Keratinocyte (primary cell): Measurements from ENCODE around the gene CD14. TPM values are rescaled to one million over a fixed set of nuclear protein-coding genes. Genes with fewer than 3 reads are reported as not detected.
A peak's percentile ranks its signal among the peaks of the same experiment; 100 is the strongest.

Source experiments
- DNase-seq: peaks from one replicate; pipeline ENCODE4 v3.0.0-alpha.2; 2011; ENCODE audit warnings: low read depth, missing footprints, low spot score
- FAIRE-seq: peaks from 2 replicates; lab custom pipeline; 2011; peaks lifted over from hg19 to GRCh38; lab: Jason Lieb, UNC
- H2AFZ ChIP-seq: 2 replicates; pipeline ENCODE4 v1.6.0; 2012; ENCODE audit warnings: low read length, control low read depth, inconsistent platforms; ENCODE audit not compliant: control insufficient read depth
- H3K27ac ChIP-seq: 2 replicates; pipeline ENCODE4 v1.5.1; 2011; ENCODE audit warnings: low read length; ENCODE audit not compliant: control insufficient read depth, insufficient read depth
- H3K27me3 ChIP-seq: 3 replicates; pipeline ENCODE4 v1.6.0; 2011; ENCODE audit warnings: low read length; ENCODE audit not compliant: control insufficient read depth, insufficient read depth; ENCODE audit errors: extremely low read depth
- H3K36me3 ChIP-seq, 2 experiments: 2 replicates in 1 of 2; 3 replicates in 1 of 2; pipeline ENCODE4 v1.5.1; 2011; ENCODE audit warnings: low read length in 2 of 2, mild to moderate bottlenecking in 1 of 2; ENCODE audit not compliant: control insufficient read depth in 2 of 2, insufficient read depth in 2 of 2; ENCODE audit errors: extremely low read depth in 1 of 2
- H3K4me1 ChIP-seq: 3 replicates; pipeline ENCODE4 v1.5.1; 2011; ENCODE audit warnings: low read length; ENCODE audit not compliant: control insufficient read depth, insufficient read depth; ENCODE audit errors: extremely low read depth
- H3K4me2 ChIP-seq: 3 replicates; pipeline ENCODE4 v1.6.0; 2011; ENCODE audit warnings: low read depth, low read length; ENCODE audit not compliant: control insufficient read depth, insufficient read depth; ENCODE audit errors: extremely low read depth
- H3K4me3 ChIP-seq, 3 experiments: fragments of 200-600 bp in 1 of 3; sonication (generic) in 1 of 3; 2 replicates in 2 of 3; 3 replicates in 1 of 3; pipeline ENCODE4 v1.5.1; 2011 to 2016; ENCODE audit warnings: low read length in 3 of 3, mild to moderate bottlenecking in 3 of 3, control low read depth in 2 of 3, inconsistent platforms in 1 of 3, low read depth in 1 of 3, mixed read lengths in 1 of 3, mixed run types in 1 of 3, moderate library complexity in 1 of 3; ENCODE audit not compliant: control insufficient read depth in 2 of 3, insufficient read depth in 2 of 3; ENCODE audit errors: extremely low read depth in 1 of 3
- H3K79me2 ChIP-seq: 2 replicates; pipeline ENCODE4 v1.6.0; 2012; ENCODE audit warnings: low read length; ENCODE audit not compliant: control insufficient read depth, insufficient read depth
- H3K9ac ChIP-seq: 3 replicates; pipeline ENCODE4 v1.6.0; 2011; ENCODE audit warnings: low read length; ENCODE audit not compliant: control insufficient read depth, insufficient read depth; ENCODE audit errors: extremely low read depth
- H3K9me1 ChIP-seq: 3 replicates; pipeline ENCODE4 v1.6.0; 2011; ENCODE audit warnings: low read length; ENCODE audit not compliant: control insufficient read depth, insufficient read depth; ENCODE audit errors: extremely low read depth
- H3K9me3 ChIP-seq: 2 replicates; pipeline ENCODE4 v1.5.1; 2012; ENCODE audit warnings: low read depth, low read length; ENCODE audit not compliant: control insufficient read depth
- H4K20me1 ChIP-seq: 3 replicates; pipeline ENCODE4 v1.6.0; 2011; ENCODE audit warnings: low read length; ENCODE audit not compliant: control insufficient read depth, insufficient read depth; ENCODE audit errors: extremely low read depth
- EZH2 ChIP-seq: IDR thresholded peaks from one replicate; pipeline ENCODE4 v1.6.1; 2012; ENCODE audit warnings: inconsistent platforms, mild to moderate bottlenecking, low read length, moderate library complexity
- dilution Hi-C: fragments of 300-500 bp; cut with MboI; formaldehyde crosslinking; loops from one replicate; pipeline ENCODE4 v1.7.0; 2020; ENCODE audit warnings: low sequenced_read_pairs; ENCODE audit not compliant: extremely low pct_ligation_motif_present
- polyA plus RNA-seq, 5 experiments: library from polyadenylated mRNA; depleted of rRNA in 3 of 5; stranded (reverse) in 3 of 5; stranded (forward) in 1 of 5; unstranded in 1 of 5; fragments of >200 nt; gene quantifications; 1 replicate in 1 of 5; 2 replicates in 3 of 5; 3 replicates in 1 of 5; pipeline versions ENCODE4 v1.2.1 to v1.2.3, GENCODE V29; 2011 to 2012; ENCODE audit warnings: missing spikeins in 2 of 5, low read depth in 1 of 5, low replicate concordance in 1 of 5
- TF ChIP-seq, protein P1 (sequence below), 3 experiments: IDR thresholded peaks in 1 of 3; conservative IDR thresholded peaks in 1 of 3; optimal IDR thresholded peaks in 1 of 3; 2 replicates in 2 of 3; 3 replicates in 1 of 3; pipeline versions ENCODE3 to v1.5.1; 2011; ENCODE audit warnings: low read length in 3 of 3, mild to moderate bottlenecking in 3 of 3, moderate library complexity in 2 of 3, control low read depth in 1 of 3, inconsistent platforms in 1 of 3; ENCODE audit not compliant: insufficient read depth in 2 of 3; ENCODE audit errors: extremely low read depth in 1 of 3

The CD14 gene
- polyA plus RNA-seq, 1 donor (not counting 4 experiments of a cell fraction or from before 2014, with no cell fraction given), result 0.18 TPM

DNA sequence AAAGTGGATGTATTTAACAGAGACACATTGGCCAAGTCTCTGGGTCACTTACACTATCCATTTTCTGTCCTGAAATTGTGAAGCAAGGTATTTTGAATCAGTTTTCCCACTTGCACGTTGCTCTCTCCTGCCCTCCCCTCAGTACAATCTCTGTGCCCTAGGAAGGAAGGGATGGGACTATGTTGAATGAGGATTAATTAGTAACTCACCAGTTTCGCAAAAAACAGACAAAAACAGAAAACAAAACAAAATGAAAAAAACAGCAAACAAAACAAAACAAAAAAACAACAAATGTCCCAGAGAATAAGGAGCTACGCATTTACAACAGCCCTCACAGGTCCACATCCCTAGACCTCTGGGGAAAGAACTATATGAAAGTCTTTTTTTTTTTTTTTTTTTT lies 1.1 kb upstream of the CD14 start:
- DNase-seq, result no peak
- Histone ChIP-seq H3K27ac (no peak overlapping the region), H3K9me1 (no peaks in the 10 kb centered on the region), H3K79me2 (no peaks in the 10 kb centered on the region), H3K9ac (no peak overlapping the region), H2AFZ (no peak overlapping the region), H3K4me1 (peaks cover 18% of the 10 kb centered on the region), H3K4me2 (no peak overlapping the region), H3K27me3 (peaks cover 7% of the 10 kb centered on the region), H3K4me3 (no peak overlapping the region), H3K36me3 (no peaks in the 10 kb centered on the region), H4K20me1 (no peaks in the 10 kb centered on the region), H3K9me3 (no peaks in the 10 kb centered on the region)
- no peak for FAIRE-seq
- dilution Hi-C loops, result no loop called here
- TF ChIP-seq, protein P1, sequence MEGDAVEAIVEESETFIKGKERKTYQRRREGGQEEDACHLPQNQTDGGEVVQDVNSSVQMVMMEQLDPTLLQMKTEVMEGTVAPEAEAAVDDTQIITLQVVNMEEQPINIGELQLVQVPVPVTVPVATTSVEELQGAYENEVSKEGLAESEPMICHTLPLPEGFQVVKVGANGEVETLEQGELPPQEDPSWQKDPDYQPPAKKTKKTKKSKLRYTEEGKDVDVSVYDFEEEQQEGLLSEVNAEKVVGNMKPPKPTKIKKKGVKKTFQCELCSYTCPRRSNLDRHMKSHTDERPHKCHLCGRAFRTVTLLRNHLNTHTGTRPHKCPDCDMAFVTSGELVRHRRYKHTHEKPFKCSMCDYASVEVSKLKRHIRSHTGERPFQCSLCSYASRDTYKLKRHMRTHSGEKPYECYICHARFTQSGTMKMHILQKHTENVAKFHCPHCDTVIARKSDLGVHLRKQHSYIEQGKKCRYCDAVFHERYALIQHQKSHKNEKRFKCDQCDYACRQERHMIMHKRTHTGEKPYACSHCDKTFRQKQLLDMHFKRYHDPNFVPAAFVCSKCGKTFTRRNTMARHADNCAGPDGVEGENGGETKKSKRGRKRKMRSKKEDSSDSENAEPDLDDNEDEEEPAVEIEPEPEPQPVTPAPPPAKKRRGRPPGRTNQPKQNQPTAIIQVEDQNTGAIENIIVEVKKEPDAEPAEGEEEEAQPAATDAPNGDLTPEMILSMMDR (optimal IDR thresholded peaks at IDR 0.05 in 1 of 3, IDR thresholded peaks at IDR 0.05 in 1 of 3, conservative IDR thresholded peaks at IDR 0.05 in 1 of 3; ENCODE audit: extremely low read depth in 1 of 3, insufficient read depth in 2 of 3, low read length in 3 of 3), result no peak
- no peak for TF ChIP-seq EZH2

DNA sequence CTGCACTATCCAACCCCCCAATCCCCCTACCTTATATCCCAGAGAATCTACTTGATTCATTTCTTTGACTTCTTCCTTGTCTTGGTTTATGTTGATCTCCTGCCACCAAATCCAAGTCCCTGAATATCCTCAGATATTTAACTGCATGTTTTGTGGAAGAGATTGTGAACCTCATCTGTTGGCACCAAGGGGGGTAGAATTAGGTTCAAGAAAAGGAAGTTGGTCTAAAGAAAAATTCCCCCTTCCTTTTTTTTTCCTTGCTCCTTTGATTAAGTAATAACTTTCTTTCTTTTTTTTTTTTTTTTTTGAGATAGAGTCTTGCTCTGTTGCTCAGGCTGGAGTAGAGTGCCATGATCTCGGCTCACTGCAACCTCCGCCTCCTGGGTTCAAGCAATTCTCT lies 526 bp upstream of the CD14 start:
- Histone ChIP-seq H3K9ac (no peak overlapping the region), H3K27ac (no peak overlapping the region), H3K79me2 (no peaks in the 10 kb centered on the region), H3K4me3 (no peak overlapping the region), H3K36me3 (no peaks in the 10 kb centered on the region), H3K4me2 (peak overlapping the region; percentile 94), H3K9me1 (no peaks in the 10 kb centered on the region), H3K4me1 (peaks cover 21% of the 10 kb centered on the region), H2AFZ (no peak overlapping the region), H3K9me3 (no peaks in the 10 kb centered on the region), H3K27me3 (peaks cover 7% of the 10 kb centered on the region), H4K20me1 (no peaks in the 10 kb centered on the region)
- dilution Hi-C loops, result no loop called here
- TF ChIP-seq, protein P1 (optimal IDR thresholded peaks at IDR 0.05 in 1 of 3, IDR thresholded peaks at IDR 0.05 in 1 of 3, conservative IDR thresholded peaks at IDR 0.05 in 1 of 3; ENCODE audit: extremely low read depth in 1 of 3, insufficient read depth in 2 of 3, low read length in 3 of 3), result no peak
- no peak for TF ChIP-seq EZH2
- FAIRE-seq (no peak), DNase-seq (no peak)
